GM23248 (cell line): ENCODE results near the gene GNPNAT1. TPM values are rescaled to one million over a fixed set of nuclear protein-coding genes. Genes with fewer than 3 reads are reported as not detected.
A peak's percentile ranks its signal among the peaks of the same experiment; 100 is the strongest.

ENCODE experiments used
- DNase-seq: peaks from one replicate; pipeline ENCODE4 v3.0.0-alpha.2; 2015
- H2AFZ ChIP-seq: fragments of 200-600 bp; sonication (generic); 2 replicates; pipeline ENCODE4 v1.6.1; 2016; ENCODE audit warnings: antibody characterized with exemption
- H3F3A ChIP-seq: fragments of 200-600 bp; sonication (generic); 2 replicates; pipeline ENCODE4 v1.6.1; 2016; ENCODE audit warnings: mild to moderate bottlenecking, antibody characterized with exemption, mixed run types; ENCODE audit not compliant: insufficient read depth
- H3K27ac ChIP-seq: fragments of 200-600 bp; sonication (generic); 2 replicates; pipeline ENCODE4 v1.5.1; 2016; ENCODE audit warnings: mild to moderate bottlenecking
- H3K27me3 ChIP-seq: fragments of 200-600 bp; sonication (generic); replicated peaks from 2 replicates; pipeline ENCODE4 v1.6.1; 2016; ENCODE audit warnings: mild to moderate bottlenecking; ENCODE audit not compliant: insufficient read depth
- H3K36me3 ChIP-seq: fragments of 200-600 bp; sonication (generic); 2 replicates; pipeline ENCODE4 v1.6.1; 2016; ENCODE audit warnings: low read depth, mild to moderate bottlenecking
- H3K4me1 ChIP-seq: fragments of 200-600 bp; sonication (generic); 2 replicates; pipeline ENCODE4 v1.6.1; 2016; ENCODE audit warnings: mild to moderate bottlenecking; ENCODE audit not compliant: insufficient read depth
- H3K4me2 ChIP-seq: fragments of 200-600 bp; sonication (generic); one replicate; pipeline ENCODE4 v1.6.1; 2016; ENCODE audit warnings: mild to moderate bottlenecking; ENCODE audit not compliant: unreplicated experiment
- H3K4me3 ChIP-seq: fragments of 200-600 bp; sonication (generic); 2 replicates; pipeline ENCODE4 v1.5.1; 2016; ENCODE audit warnings: mild to moderate bottlenecking
- H3K79me2 ChIP-seq: fragments of 200-600 bp; sonication (generic); 2 replicates; pipeline ENCODE4 v1.6.1; 2016; ENCODE audit warnings: mild to moderate bottlenecking; ENCODE audit not compliant: insufficient read depth
- H3K9ac ChIP-seq: fragments of 200-600 bp; sonication (generic); 2 replicates; pipeline ENCODE4 v1.6.1; 2016; ENCODE audit warnings: mild to moderate bottlenecking
- H3K9me2 ChIP-seq: fragments of 200-600 bp; sonication (generic); 2 replicates; pipeline ENCODE4 v1.6.1; 2016; ENCODE audit warnings: mixed run types, mild to moderate bottlenecking, moderate library complexity; ENCODE audit not compliant: insufficient read depth
- H3K9me3 ChIP-seq: fragments of 200-600 bp; sonication (generic); one replicate; pipeline ENCODE4 v1.6.1; 2017; ENCODE audit warnings: low read depth
- H4K20me1 ChIP-seq: fragments of 200-600 bp; sonication (generic); 2 replicates; pipeline ENCODE4 v1.6.0; 2016; ENCODE audit not compliant: insufficient read depth
- EZH2 ChIP-seq: fragments of 200-600 bp; sonication (generic); IDR thresholded peaks from 2 replicates; pipeline ENCODE4 v1.6.1; 2018; ENCODE audit warnings: antibody characterized with exemption, mild to moderate bottlenecking; ENCODE audit not compliant: insufficient read depth, poor library complexity, severe bottlenecking
- EZH2phosphoT487 ChIP-seq: fragments of 200-600 bp; sonication (generic); IDR thresholded peaks from 2 replicates; pipeline ENCODE4 v1.6.1; 2018; ENCODE audit warnings: antibody characterized with exemption, moderate library complexity, mild to moderate bottlenecking, low read depth; ENCODE audit not compliant: insufficient read depth
- WGBS, 2 experiments: methylation state at CpG; one replicate each; pipeline ENCODE4 v1.1.6; 2015 to 2017; ENCODE audit warnings: low lambda C conversion rate in 2 of 2, low coverage in 1 of 2; ENCODE audit errors: missing lambda C conversion rate in 2 of 2; 5-methylcytosine and 5-hydroxymethylcytosine counted together
- in situ Hi-C: fragments of 300-500 bp; cut with MboI; formaldehyde crosslinking; loops from 2 replicates; pipeline ENCODE4 v1.15.0; 2020
- polyA plus RNA-seq: library from polyadenylated mRNA; unstranded; fragments of >200 nt; fragmentation: Nextera tagmentation; extraction: Ambion mirVana; gene quantifications from 2 replicates; pipeline ENCODE4 v1.2.1, GENCODE V29; 2016
- total RNA-seq: library from RNA; depleted of rRNA; stranded (reverse); fragments of >200 nt; shearing (Covaris generic); gene quantifications from 2 replicates; pipeline ENCODE4 v1.2.3, GENCODE V29; 2014

GNPNAT1 gene
- total and polyA plus RNA-seq, 2 experiments from 2014 or later, result 58.9 to 59.6 TPM

DNA sequence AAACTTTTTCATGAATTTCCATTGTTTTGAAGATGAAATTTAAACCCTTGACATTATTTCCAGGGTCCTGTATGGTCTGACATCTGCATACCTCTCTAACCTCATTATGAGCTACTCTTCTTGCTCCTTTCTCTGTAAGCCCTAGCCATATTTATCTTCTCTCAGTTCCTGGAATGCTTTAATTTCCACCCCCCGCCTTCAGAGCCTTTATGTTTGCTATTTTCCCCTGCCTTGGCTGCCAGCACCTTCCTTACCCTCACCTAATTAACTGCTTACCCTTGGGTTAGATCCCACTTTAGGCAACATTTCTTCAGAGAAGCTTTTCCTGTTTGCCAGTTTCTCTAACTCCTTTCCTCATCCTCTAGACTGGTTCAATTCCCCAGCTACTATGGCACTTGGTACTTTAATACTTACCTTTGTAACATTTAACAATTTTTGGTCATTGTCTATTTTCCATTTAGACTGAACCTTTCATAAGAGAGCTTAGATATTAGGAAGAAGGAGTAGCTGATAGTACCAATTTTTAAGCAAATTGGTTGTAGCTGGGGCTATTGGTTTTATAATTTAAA lies 55.4 kb downstream of the GNPNAT1 start:
- Histone ChIP-seq H3K36me3 (no peaks in the 10 kb centered on the region; the same call in 1 of the 2 replicates), H3K4me3 (no peak overlapping the region), H3K9me2 (no peaks in the 10 kb centered on the region), H3K9ac (no peak overlapping the region), H3K4me1 (peaks cover 7% of the 10 kb centered on the region; the same call in 1 of the 2 replicates), H3K79me2 (peaks cover 100% of the 10 kb centered on the region), H3K27ac (no peak overlapping the region), H3K27me3 (no peaks in the 10 kb centered on the region), H4K20me1 (no peaks in the 10 kb centered on the region), H3K4me2 (peak overlapping the region; percentile 46), H3F3A (no peaks in the 10 kb centered on the region), H3K9me3 (no peaks in the 10 kb centered on the region), H2AFZ (no peak overlapping the region)
- in situ Hi-C loops, result no loop called here
- 96 to 100% methylated on average over 1 of the region's 1 CpG for WGBS, 2 experiments
- DNase-seq, result no peak
- TF ChIP-seq EZH2 (no peak), EZH2phosphoT487 (no peak)

DNA sequence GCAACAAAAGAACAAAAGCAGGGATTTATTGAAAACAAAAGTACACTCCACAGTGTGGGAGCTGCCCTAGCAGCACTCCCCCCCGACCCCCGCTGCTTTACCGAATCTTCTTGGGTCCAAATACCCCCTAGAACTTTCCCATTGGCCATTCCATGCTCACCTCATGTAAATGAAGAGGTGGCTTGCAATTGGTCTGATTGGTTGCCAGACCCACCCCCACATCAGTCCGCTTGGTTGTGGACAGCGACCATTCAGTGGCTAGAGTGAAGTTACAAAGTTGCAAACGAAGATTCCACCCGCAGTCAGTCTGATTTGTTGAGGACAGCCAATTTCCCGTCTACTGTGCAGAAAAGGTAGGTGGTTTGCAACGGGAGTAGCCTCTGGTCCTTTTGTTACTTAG lies 57.6 kb downstream of the GNPNAT1 start:
- H3K4me3 ChIP-seq, result no peak overlapping the region
- no peak overlapping the region for H2AFZ ChIP-seq
- H3K36me3 ChIP-seq, result peaks cover under 1% of the 10 kb centered on the region; the same call in 1 of the 2 replicates
- in situ Hi-C loops, result no loop called here
- peaks cover 7% of the 10 kb centered on the region; the same call in 1 of the 2 replicates for H3K4me1 ChIP-seq
- H3K9ac ChIP-seq, result no peak overlapping the region
- H3K9me2 ChIP-seq, result no peaks in the 10 kb centered on the region
- DNase-seq, result no peak
- WGBS, 2 experiments, result 97 to 98% methylated on average over 9 of the region's 9 CpGs
- H3K79me2 ChIP-seq, result peaks cover 88% of the 10 kb centered on the region
- no peak overlapping the region for H3K4me2 ChIP-seq
- no peaks in the 10 kb centered on the region for H4K20me1 ChIP-seq
- peaks cover 6% of the 10 kb centered on the region; the same call in 1 of the 2 replicates for H3F3A ChIP-seq
- H3K27ac ChIP-seq, result no peak overlapping the region
- no peak for TF ChIP-seq EZH2
- no peak for TF ChIP-seq EZH2phosphoT487
- no peaks in the 10 kb centered on the region for H3K9me3 ChIP-seq
- H3K27me3 ChIP-seq, result no peaks in the 10 kb centered on the region

DNA sequence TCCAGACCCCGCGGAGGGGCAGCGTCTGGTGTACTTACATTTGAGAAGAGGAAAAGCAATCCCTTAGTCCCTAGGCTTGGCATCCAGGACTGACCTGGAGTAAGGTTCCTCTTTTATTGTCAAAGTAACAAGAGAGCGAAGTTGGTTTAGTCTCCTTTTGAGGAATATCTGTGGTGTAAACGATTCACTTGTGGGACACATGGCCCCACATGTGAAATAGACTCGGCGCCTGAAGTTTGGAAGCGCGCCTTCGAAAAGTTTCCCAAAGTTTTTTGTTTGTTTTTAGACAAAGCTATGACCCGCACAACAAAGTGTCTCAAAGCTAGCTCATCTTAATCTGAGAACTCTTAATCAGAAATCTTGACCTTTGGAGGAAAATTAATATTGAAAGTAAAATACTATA lies 60.7 kb downstream of the GNPNAT1 start:
- peak overlapping the region; percentile 98 for H3K4me2 ChIP-seq
- no peaks in the 10 kb centered on the region for H3K27me3 ChIP-seq
- no peak for TF ChIP-seq EZH2
- TF ChIP-seq EZH2phosphoT487, result no peak
- peak overlapping the region; percentile 76 for H3K27ac ChIP-seq
- H3K4me1 ChIP-seq, result no peaks in the 10 kb centered on the region
- no peaks in the 10 kb centered on the region for H4K20me1 ChIP-seq
- DNase-seq, result peak; percentile 64
- peak overlapping the region; percentile 96 for H3K9ac ChIP-seq
- no peaks in the 10 kb centered on the region for H3K9me3 ChIP-seq
- peak overlapping the region; percentile 88 for H3K4me3 ChIP-seq
- peaks cover 63% of the 10 kb centered on the region for H3K79me2 ChIP-seq
- H3K9me2 ChIP-seq, result no peaks in the 10 kb centered on the region
- peak overlapping the region; percentile 90 for H2AFZ ChIP-seq
- WGBS, 2 experiments, result 1 to 5% methylated on average over 11 of the region's 11 CpGs
- in situ Hi-C loops, result no loop called here
- H3K36me3 ChIP-seq, result peaks cover 29% of the 10 kb centered on the region
- peaks cover 29% of the 10 kb centered on the region for H3F3A ChIP-seq

DNA sequence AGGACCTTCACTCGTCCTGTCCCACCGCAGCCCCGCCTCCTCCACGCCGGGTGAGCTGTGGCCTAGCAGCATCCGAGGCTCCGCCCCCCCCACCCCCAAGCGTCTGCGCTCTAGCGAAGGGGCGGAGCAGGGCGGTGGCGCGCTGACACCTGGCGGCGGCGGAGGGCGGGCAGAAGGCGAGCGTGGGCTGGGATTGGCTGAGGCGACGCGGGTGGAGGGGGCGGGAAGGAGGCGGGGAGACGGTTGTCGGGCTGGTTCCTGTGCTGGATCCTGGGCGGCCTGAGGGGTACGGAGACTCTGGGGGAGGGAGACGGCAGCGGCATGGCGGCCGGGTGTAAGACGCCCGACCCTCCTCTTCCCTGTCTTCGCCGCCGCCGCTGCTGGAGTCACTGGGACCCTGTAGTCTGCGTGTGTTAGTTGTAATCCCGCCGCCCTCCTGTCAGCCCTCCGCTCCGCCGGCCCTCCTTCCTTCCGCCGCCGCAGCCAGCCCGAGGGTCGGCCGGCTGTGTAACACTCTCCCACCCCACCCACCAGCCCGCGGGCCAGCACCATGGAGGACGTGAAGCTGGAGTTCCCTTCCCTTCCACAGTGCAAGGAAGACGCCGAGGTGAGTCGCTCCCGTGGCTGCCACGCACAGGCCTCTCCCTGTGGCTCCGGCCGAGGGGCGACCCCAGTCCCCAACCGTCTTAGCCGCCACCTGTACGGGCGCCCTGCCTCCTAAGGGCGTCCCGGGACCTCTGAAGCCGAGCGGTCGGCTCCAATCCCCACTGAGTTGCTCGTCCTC lies 61.3 kb downstream of the GNPNAT1 start, which contains the start of gene STYX:
Gene STYX (plus strand): TSS at position 242 of the 784 bp plus-strand sequence. CDS start 309 bp downstream, at position 551.
- 0 to 1% methylated on average over 29 to 65 of the region's 72 CpGs for WGBS, 2 experiments
- H4K20me1 ChIP-seq, result no peaks in the 10 kb centered on the region
- peak within 1 kb of the TSS; percentile 88 for H3K4me3 ChIP-seq
- H3K4me2 ChIP-seq, result peak within 1 kb of the TSS; percentile 98
- H3K9me3 ChIP-seq, result no peaks in the 10 kb centered on the region
- in situ Hi-C loops, result no loop called here
- peak within 1 kb of the TSS; percentile 76 for H3K27ac ChIP-seq
- peak; percentile 99 for DNase-seq
- H3K79me2 ChIP-seq, result peaks cover 57% of the 10 kb centered on the region
- peak within 1 kb of the TSS; percentile 96 for H3K9ac ChIP-seq
- peaks cover 31% of the 10 kb centered on the region for H3K36me3 ChIP-seq
- H3F3A ChIP-seq, result peaks cover 29% of the 10 kb centered on the region
- no peaks in the 10 kb centered on the region for H3K27me3 ChIP-seq
- TF ChIP-seq EZH2phosphoT487 (no peak), EZH2 (no peak)
- H3K9me2 ChIP-seq, result no peaks in the 10 kb centered on the region
- no peaks in the 10 kb centered on the region for H3K4me1 ChIP-seq
- H2AFZ ChIP-seq, result peak within 1 kb of the TSS; percentile 90
